Measurements from ENCODE around the gene TRIO.
"Not testable (repeated sequence)": the region's sequence is repeated elsewhere in the genome, so short reads cannot be mapped to it uniquely, and the experiment has no call there.

TRIO gene

DNA sequence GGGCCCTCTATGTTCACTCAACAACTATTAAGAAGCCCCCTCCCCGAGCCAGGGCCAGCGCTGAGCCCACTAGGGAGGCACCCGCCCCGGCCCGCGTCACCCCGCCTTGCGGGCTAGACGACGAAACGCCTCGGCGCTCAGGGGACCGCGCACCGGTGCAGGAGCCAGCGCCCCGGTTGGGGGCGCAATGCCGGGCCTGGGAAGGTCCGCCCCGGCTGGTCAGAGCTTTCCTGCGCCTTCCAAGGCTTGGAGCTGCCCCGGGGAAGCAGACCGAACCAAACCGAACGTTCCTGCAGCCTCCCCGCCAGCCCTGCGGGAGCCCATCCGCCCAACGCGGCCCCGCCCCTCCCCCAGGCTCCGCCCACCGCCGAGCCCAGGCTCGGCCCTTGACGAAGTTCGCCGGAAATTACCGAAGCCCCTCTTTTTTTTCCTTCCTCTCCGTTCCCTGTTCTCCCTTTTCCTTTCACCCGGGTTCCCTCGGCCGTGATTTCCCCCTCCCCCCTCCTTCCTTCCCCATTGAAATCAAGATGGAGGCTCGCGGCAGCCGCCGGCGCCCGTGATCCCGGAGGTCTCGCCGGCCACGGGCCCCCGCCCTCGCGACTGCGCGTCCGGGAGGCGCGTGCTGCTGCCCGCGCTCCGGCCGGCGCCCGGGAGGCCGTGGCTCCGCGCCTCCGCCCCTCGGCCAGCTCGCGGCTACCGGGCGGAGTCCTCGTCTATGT, at the start of gene TRIO:
TSS of gene TRIO (plus strand) at position 516 of the 719 bp plus-strand sequence. CDS start 384 bp downstream, outside the sequence.
- DNase-seq (ENCODE audit: low read depth, low spot score) = peak; percentile 81

- DNase-seq (ENCODE audit: low read depth, low spot score) = not testable (repeated sequence)
Observed at GRCh38 chr5:14097380-14097779, 45.8 kb upstream of the TRIO start.

DNA sequence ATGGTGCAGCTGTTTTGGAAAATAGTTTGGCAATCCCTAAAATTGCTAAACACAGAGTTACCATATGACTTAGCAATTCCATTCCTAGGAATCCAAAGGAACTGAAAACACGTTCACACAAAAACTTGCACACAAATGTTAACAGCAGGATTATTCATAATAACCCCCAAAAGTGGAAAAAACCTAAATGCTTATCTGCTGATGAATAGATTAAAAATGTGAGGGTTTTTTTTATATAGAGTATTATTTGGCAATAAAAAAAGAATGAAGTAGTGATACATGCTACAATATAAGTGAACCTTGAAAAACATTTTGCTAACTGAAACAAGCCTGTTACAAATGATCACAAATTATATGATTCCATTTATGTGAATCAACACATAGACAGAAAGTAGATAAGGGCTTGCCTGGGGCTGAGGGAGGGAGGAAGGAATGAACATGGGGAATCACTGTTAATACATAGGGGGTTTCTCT, 45.1 kb upstream of the TRIO start:
- DNase-seq (ENCODE audit: low read depth, low spot score) = no peak

- DNase-seq (ENCODE audit: low read depth, low spot score) = no peak
Observed at GRCh38 chr5:14100281-14100680, 42.9 kb upstream of the TRIO start.

GRCh38 chr5:14101922-14102321, 41.2 kb upstream of the TRIO start:
- DNase-seq (ENCODE audit: low read depth, low spot score) = no peak

DNA sequence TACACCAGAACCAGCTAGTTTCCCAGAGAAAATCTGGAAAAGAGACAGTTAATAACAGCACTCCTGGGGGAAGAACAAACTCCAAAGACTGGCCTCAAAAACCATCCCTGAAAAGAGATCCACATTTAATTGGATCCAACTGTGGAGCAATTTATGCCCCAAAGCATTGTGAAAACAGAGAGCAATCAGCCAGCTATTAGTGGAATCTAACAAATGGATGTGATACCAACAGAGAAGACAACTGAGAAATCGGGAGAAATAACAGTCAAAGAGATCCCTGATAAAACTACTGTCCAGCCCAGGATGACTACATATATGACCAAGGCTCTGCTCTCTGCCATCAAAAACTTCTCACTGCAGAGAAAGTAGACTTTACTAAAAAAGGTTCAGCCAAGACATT, 40.5 kb upstream of the TRIO start:
- no peak for DNase-seq (ENCODE audit: low read depth, low spot score)

DNA sequence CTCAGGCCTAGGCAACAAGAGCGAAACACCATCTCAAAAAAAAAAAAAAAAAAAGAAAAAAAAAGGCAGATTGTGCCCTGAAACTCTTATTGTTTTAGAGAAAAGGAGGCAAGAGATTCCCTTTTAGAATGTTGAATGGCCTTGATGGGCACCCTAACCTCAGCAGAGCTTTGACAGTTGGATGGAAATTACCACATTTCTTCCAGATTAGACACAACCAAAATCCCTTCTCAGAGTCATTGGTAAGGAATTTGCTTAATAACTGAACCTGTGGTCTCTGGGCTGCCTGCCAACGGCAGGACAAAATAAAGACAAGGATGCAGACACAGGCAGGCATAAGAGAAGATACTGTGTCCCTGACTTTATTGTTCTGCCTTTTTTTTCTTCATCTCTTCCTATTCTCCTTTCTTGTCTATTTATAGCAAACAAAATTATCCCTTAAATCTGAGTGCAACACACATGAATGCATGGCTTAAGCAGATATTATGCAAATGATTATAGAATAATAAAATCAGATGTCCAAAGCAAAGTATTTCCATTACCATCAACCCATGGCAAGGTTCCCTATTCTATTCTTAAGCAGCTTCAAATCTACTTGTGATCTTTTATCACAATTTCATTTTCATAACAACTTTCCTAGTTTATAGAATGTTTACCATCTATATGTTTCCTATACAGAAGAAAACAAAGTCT, 37.3 kb upstream of the TRIO start:
- DNase-seq (ENCODE audit: low read depth, low spot score) = peak; percentile 69

DNA sequence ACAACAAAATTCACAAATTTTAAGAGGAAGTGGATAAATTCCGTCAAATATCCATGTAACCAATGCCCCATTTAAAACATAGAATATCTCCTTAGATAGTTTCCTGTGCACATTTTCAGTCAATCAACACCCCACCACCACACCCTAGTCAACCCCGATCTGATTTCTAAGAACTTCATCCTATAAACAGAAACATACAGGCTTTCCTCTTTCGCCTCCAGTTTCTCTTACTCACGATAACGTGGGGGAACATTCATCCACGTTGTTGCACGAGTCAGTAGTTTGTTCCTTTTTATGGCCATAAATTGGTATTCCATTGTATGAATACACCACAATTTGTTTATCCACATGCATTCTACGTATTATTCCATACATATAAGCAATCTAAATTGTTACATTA, 35.6 kb upstream of the TRIO start:
- no peak for DNase-seq (ENCODE audit: low read depth, low spot score)

GRCh38 chr5:14108170-14108996, 34.8 kb upstream of the TRIO start:
- DNase-seq (ENCODE audit: low read depth, low spot score) = peak; percentile 57

DNA sequence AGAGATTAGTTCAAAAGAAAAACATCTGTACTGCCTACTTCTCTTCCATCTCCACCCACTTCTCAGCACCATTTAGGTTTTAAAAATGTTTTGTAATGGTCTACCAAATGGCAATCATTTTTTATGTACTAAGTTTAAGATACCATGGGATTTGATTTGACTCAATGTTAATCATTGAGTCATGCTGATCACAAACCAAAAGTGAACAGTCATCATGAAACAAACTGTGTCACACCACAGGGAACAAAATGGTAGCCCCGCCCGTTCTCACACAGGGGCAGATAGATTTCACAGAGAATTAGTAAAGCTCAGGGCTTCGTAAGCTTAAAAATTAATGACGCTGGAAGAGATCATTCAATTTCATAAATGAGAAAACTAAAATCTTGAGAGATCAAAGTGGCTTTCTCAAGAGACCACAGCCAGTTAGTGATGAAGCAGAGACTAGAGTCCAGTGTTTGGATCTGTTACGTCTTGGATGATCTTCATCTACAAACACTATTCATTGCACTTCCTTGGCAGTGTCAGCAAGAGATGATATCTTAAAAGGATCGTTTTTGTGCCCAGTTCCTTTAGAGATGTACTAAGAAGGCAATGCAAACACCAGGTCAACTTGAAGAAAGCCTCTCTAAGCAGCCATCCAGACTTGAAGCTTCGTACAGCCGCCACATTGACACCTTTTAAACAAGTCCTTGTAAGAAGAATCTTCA, 33.9 kb upstream of the TRIO start:
- DNase-seq (ENCODE audit: low read depth, low spot score) = no peak

DNA sequence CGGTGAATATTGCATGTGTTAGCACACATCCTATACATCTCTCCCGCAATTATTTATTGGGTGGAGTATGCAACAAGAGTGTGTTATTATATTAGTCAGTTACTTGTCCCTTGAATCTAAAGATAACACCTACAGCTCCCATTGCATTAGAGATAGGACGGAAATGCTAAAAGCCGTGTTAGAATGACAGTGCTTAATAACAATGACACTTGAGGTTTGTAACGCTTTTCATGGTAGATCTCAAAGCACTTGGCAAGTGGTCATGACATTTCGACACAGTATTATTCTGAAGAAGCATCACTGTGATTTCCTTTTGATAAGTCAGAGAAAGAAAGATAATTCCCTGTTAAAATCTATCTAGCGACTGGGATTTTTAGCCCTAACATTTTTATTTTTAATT, 33.4 kb upstream of the TRIO start:
- DNase-seq (ENCODE audit: low read depth, low spot score) = no peak

- no peak for DNase-seq (ENCODE audit: low read depth, low spot score)
Observed at GRCh38 chr5:14110196-14110595, 32.9 kb upstream of the TRIO start.

GRCh38 chr5:14110680-14111079, 32.5 kb upstream of the TRIO start:
- DNase-seq (ENCODE audit: low read depth, low spot score) = no peak

- no peak for DNase-seq (ENCODE audit: low read depth, low spot score)
Observed at GRCh38 chr5:14112998-14113652, 30.0 kb upstream of the TRIO start.

DNA sequence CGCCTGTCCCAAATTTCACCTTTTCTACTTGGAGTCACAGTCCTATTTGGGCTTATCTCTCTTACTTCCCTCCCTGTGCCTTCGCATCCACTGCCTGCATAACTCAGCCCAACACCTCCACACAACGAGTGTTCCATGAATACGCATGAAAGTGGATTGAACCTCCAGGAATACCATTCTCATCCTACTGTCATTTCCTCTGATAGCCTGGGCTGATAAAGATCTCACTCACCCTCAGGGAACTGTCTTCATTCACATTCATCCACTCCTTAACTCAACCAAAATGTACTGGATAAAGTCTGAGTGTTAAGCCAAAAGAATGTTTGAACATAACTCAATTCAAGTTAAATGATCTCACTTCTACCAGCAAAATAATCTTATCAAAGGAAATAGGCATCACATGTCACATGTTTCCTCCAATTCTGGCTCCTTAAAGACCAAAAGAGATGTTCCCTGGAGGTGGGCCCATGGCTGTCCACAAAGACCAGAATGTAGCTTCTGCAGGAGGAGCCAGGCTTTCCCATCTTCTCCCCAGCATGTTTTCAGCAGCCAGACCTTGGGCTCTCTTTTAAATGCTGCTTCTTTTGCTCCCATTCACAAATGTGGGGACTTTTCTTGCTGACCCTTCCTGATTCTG, 28.4 kb upstream of the TRIO start:
- no peak for DNase-seq (ENCODE audit: low read depth, low spot score)

DNA sequence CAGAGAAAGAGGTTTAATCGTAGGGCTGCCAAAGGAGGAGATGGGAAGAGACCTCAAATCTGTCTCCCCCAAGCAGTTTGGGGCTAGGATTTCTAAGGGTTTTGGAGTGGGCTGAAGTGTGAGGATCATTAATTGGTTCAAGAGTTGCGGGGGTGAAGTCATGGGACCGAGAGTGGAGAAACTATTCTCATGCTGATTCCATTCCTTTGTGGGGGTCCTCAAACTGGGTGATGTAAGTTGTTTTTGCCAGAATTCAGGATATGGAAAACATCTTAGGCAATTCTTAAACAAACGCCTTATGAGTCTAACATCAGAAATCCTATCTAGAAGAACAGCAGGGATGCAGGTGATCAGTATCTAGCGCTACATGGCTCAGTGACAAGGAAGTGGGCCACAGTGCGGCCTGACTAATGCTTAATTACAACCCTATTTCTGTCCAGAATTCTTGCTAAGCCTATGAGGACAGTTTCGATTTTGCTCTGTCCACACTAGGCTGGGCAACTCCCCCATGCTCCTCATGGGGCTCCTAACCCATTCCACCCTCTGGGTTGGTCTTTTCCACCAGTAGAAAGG, 27.7 kb upstream of the TRIO start:
- no peak for DNase-seq (ENCODE audit: low read depth, low spot score)

DNA sequence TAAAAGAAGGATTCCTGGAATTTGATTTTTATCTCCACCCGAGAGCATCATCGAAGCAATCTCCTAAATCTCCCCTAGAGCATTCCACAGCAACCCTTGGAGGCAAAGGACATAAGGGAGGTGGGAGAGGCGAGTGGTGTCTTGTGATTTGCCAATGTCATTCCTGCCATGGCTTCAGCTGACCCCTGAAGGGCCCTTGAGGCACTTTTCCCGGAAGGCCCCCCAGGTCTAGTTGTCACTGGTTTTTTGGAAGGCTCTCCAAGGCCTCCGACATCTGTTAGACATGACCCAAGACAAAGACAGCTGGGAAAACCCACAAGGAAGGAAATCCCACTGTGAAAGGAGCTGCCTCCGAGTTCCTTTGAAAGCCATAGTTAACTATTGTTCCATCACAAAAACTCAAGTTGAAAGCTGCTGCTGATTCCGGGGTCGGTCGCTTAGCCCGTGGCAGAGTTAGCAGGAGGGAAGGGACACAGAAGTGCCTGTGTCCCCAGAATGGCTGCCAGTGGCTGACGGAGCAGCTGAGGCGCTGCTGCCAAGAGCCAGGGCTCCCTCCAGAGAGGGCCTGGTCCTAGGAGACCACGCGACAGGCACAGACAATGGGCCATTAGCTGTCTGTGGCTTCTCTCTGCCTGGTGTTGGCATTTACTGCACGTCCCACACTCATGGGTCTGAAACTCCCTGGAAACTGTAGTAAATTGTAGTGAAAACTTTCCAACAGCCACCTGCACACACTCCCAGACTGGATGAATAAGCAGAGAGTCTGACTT, 24.4 kb upstream of the TRIO start:
- DNase-seq (ENCODE audit: low read depth, low spot score) = no peak

GRCh38 chr5:14120176-14120575, 23.0 kb upstream of the TRIO start:
- no peak for DNase-seq (ENCODE audit: low read depth, low spot score)

- DNase-seq (ENCODE audit: low read depth, low spot score) = no peak
Observed at GRCh38 chr5:14121552-14121951, 21.6 kb upstream of the TRIO start.

- no peak for DNase-seq (ENCODE audit: low read depth, low spot score)
Observed at GRCh38 chr5:14122089-14122488, 21.1 kb upstream of the TRIO start.

Measured in smooth muscle cell of the brain vasculature (primary cell).